MCF 10A (cell line): ENCODE data around the gene GGACT. TPM values are rescaled to one million over a fixed set of nuclear protein-coding genes. Genes with fewer than 3 reads are reported as not detected.
"Not testable (repeated sequence)": the region's sequence is repeated elsewhere in the genome, so short reads cannot be mapped to it uniquely, and the experiment has no call there.

ENCODE experiments used
- BruUV-seq: library from RNA; stranded (reverse); fragments of 400-500 nt; replicated peaks from 2 replicates; lab custom pipeline; 2021; lab: Mats Ljungman, UMichigan
- CTCF ChIA-PET: fragments of 300-600 bp; sonication (Branson Sonifier 250); formaldehyde crosslinking; extraction: SDS; loops from one replicate; lab custom pipeline; 2021; ENCODE audit warnings: antibody characterized with exemption, inconsistent platforms; lab: Yijun Ruan, JAX
- POLR2A ChIA-PET: fragments of 300-600, 350-650 bp; sonication (Branson Sonifier 250); formaldehyde crosslinking; extraction: SDS; loops from one replicate; lab custom pipeline; 2020; ENCODE audit warnings: antibody characterized with exemption, inconsistent platforms; lab: Yijun Ruan, JAX
- DNase-seq: peaks from one replicate; pipeline ENCODE4 v3.0.0-alpha.2; 2018; ENCODE audit not compliant: unreplicated experiment
- H3K27ac Mint-ChIP-seq: one replicate; pipeline ENCODE4 v1.8.0; 2022; ENCODE audit warnings: mild to moderate bottlenecking, low read depth, mixed read lengths; ENCODE audit not compliant: unreplicated experiment
- H3K27me3 Mint-ChIP-seq: one replicate; pipeline ENCODE4 v1.8.0; 2022; ENCODE audit warnings: mixed read lengths; ENCODE audit not compliant: insufficient read depth, unreplicated experiment
- H3K36me3 Mint-ChIP-seq: one replicate; pipeline ENCODE4 v1.8.0; 2022; ENCODE audit warnings: mild to moderate bottlenecking, moderate library complexity, mixed read lengths; ENCODE audit not compliant: insufficient read depth, unreplicated experiment
- H3K4me1 Mint-ChIP-seq: one replicate; pipeline ENCODE4 v1.8.0; 2022; ENCODE audit warnings: mixed read lengths; ENCODE audit not compliant: insufficient read depth, unreplicated experiment
- H3K4me3 Mint-ChIP-seq: one replicate; pipeline ENCODE4 v1.8.0; 2022; ENCODE audit warnings: mild to moderate bottlenecking, moderate library complexity, mixed read lengths; ENCODE audit not compliant: unreplicated experiment
- H3K9me3 Mint-ChIP-seq: one replicate; pipeline ENCODE4 v1.8.0; 2022; ENCODE audit warnings: mixed read lengths; ENCODE audit not compliant: unreplicated experiment
- intact Hi-C: fragments of 100-400 bp; cut with micrococcal nuclease; formaldehyde crosslinking; loops from 2 replicates; pipeline ENCODE4 v1.14.1; 2022
- total RNA-seq: library from RNA; stranded (reverse); gene quantifications from 2 replicates; pipeline ENCODE4 v1.2.3, GENCODE V29; 2022
- TF ChIP-seq, protein P1 (sequence below): fragments of 200-600 bp; IDR thresholded peaks from one replicate; pipeline ENCODE4 v1.8.0; 2022; ENCODE audit warnings: antibody characterized with exemption, mild to moderate bottlenecking; ENCODE audit not compliant: unreplicated experiment

Gene GGACT
- total RNA-seq, 1 experiment from 2014 or later = 8.1 TPM

DNA sequence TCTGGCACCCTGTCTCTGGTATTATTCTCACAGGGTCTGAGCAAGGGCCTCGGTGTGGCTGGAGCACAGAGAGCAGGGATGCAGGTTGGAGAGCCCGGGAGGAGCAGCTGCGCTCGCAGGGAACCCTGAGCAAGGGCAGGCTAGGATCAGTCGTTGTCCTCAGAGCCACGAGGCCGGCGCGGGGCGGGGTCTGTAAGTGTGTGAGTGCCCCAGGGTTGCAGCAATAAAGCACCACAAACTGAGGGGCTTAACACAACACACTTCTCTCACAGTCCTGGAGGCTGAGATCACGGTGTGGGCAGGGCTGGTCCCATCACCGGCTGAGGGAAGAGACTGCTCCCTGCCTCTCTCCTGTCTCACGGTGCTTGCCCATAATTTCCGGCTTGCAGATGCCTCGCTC is 38.5 kb upstream of the GGACT start:
- no peak overlapping the region for H3K4me3 Mint-ChIP-seq
- no peaks in the 10 kb centered on the region for H3K9me3 Mint-ChIP-seq
- TF ChIP-seq, protein P1, sequence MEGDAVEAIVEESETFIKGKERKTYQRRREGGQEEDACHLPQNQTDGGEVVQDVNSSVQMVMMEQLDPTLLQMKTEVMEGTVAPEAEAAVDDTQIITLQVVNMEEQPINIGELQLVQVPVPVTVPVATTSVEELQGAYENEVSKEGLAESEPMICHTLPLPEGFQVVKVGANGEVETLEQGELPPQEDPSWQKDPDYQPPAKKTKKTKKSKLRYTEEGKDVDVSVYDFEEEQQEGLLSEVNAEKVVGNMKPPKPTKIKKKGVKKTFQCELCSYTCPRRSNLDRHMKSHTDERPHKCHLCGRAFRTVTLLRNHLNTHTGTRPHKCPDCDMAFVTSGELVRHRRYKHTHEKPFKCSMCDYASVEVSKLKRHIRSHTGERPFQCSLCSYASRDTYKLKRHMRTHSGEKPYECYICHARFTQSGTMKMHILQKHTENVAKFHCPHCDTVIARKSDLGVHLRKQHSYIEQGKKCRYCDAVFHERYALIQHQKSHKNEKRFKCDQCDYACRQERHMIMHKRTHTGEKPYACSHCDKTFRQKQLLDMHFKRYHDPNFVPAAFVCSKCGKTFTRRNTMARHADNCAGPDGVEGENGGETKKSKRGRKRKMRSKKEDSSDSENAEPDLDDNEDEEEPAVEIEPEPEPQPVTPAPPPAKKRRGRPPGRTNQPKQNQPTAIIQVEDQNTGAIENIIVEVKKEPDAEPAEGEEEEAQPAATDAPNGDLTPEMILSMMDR = no peak
- DNase-seq = no peak
- BruUV-seq = no TSS peak
- peaks cover 58% of the 10 kb centered on the region for H3K36me3 Mint-ChIP-seq
- no peaks in the 10 kb centered on the region for H3K27me3 Mint-ChIP-seq
- ChIA-PET CTCF (interaction anchor here (0.6 kb wide), 1 partner anchor 1022 kb away, joined by 4 read pairs; no protein-coding TSS in a partner anchor), POLR2A (no interaction called here)
- no peak overlapping the region for H3K27ac Mint-ChIP-seq
- H3K4me1 Mint-ChIP-seq = no peaks in the 10 kb centered on the region
- intact Hi-C loops = no loop called here

DNA sequence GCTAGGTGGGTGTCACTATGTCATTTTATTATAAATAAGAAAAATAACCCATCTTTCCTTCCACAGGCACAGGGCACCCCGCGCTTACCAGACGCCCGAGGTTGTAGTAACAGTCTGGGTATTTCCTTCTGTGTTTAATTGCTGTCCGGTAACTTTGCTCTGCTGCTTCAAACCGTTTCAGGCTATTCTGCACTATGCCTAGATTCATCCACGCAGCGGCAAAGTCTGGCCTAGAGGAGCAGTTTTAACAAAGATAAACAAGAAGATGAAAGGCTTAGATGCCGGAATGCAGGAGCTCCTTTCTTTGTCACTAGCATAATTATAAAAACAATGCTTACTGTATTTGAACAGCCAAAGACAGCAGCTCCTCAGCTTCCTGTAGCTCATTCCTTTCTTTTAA is 36.9 kb upstream of the GGACT start:
- intact Hi-C loops = no loop called here
- H3K27ac Mint-ChIP-seq = no peak overlapping the region

DNA sequence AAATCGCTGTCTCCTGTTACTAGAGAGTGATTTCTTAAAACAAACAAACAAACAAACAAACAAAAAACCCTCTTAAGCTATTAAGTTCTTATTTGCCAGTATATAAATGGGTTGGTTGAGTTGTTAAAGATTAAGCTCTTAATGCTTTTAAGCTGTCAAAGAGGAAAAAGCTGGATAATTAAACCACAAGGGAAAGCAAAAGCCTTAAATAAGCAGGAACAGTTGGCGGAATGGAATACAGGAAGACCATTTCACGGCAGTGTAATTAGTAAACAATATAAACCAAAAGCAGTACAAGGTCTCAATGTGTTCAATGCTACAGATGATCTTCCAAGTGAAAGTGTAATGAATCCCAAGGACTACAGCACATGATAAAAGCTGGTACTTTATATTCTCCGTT is 32.2 kb upstream of the GGACT start:
- peaks cover 36% of the 10 kb centered on the region for H3K36me3 Mint-ChIP-seq
- H3K4me1 Mint-ChIP-seq = no peaks in the 10 kb centered on the region
- H3K4me3 Mint-ChIP-seq = no peak overlapping the region
- intact Hi-C loops = no loop called here
- ChIA-PET POLR2A (interaction anchor here (0.6 kb wide), 1 partner anchor 24 kb away, joined by 3 read pairs; no protein-coding TSS in a partner anchor), CTCF (no interaction called here)
- no peaks in the 10 kb centered on the region for H3K27me3 Mint-ChIP-seq
- no peak for DNase-seq
- no TSS peak for BruUV-seq
- TF ChIP-seq, protein P1 = no peak
- no peaks in the 10 kb centered on the region for H3K9me3 Mint-ChIP-seq
- H3K27ac Mint-ChIP-seq = no peak overlapping the region

More for the DNA sequence above, 36.9 kb upstream of the GGACT start:
- H3K4me1 Mint-ChIP-seq = no peaks in the 10 kb centered on the region
- no peaks in the 10 kb centered on the region for H3K27me3 Mint-ChIP-seq
- H3K9me3 Mint-ChIP-seq = no peaks in the 10 kb centered on the region
- peaks cover 64% of the 10 kb centered on the region for H3K36me3 Mint-ChIP-seq
- TF ChIP-seq, protein P1 = no peak
- DNase-seq = no peak
- ChIA-PET CTCF (interaction anchor here (0.6 to 3.0 kb wide), 4 partner anchors 27 to 1914 kb away, joined by 3 to 12 read pairs (median 4); no protein-coding TSS in a partner anchor), POLR2A (no interaction called here)
- no TSS peak for BruUV-seq
- H3K4me3 Mint-ChIP-seq = no peak overlapping the region

DNA sequence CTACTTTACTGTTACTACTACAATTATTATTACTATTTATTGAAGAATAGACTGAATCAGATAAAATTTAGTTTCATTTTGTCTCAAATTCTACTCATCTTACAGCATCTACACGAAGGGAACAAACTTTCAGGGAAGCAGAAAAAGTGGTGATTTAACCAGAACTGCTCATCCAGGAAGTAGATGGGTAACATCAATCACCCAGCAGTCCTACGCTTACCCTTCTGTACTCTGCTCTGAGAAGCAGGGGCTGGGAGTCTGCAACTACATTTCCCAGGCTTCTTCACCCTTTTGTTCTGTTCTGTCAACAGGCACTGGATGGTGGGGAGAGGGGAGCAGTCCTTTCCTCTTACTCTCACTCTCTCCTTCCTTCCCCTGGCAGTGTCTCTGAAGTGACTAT is 31.4 kb upstream of the GGACT start:
- no peaks in the 10 kb centered on the region for H3K27me3 Mint-ChIP-seq
- H3K4me1 Mint-ChIP-seq = no peaks in the 10 kb centered on the region
- H3K36me3 Mint-ChIP-seq = peaks cover 32% of the 10 kb centered on the region
- TF ChIP-seq, protein P1 = no peak
- DNase-seq = no peak
- no TSS peak for BruUV-seq
- H3K27ac Mint-ChIP-seq = no peak overlapping the region
- ChIA-PET POLR2A (no interaction called here), CTCF (no interaction called here)
- intact Hi-C loops = no loop called here
- H3K9me3 Mint-ChIP-seq = no peaks in the 10 kb centered on the region
- H3K4me3 Mint-ChIP-seq = no peak overlapping the region

DNA sequence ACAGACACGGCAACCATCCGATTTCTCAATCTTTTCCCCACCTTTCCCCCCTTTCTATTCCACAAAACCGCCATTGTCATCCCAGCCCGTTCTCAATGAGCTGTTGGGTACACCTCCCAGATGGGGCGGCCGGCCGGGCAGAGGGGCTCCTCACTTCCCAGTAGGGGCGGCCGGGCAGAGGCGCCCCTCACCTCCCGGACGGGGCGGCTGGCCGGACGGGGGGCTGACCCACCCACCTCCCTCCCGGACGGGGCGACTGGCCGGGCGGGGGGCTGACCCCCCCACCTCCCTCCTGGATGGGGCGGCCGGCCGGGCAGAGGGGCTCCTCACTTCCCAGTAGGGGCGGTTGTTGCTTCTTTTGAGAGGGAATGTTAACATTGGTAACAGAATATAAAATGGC is 30.3 kb upstream of the GGACT start:
- POLR2A ChIA-PET = not testable (repeated sequence)

More for the DNA sequence above, 30.3 kb upstream of the GGACT start:
- BruUV-seq, H3K27me3 Mint-ChIP-seq, H3K4me1 Mint-ChIP-seq, H3K4me3 Mint-ChIP-seq, intact Hi-C loops, H3K9me3 Mint-ChIP-seq, DNase-seq, H3K27ac Mint-ChIP-seq: not testable (repeated sequence)
- peaks cover 21% of the 10 kb centered on the region for H3K36me3 Mint-ChIP-seq
- CTCF ChIA-PET = interaction anchor here (0.6 kb wide), 1 partner anchor 1611 kb away, joined by 3 read pairs; no protein-coding TSS in a partner anchor
